ENCODE measurements around the gene GLUL. TPM values are rescaled to one million over a fixed set of nuclear protein-coding genes. Genes with fewer than 3 reads are reported as not detected.
"Not testable (repeated sequence)": the region's sequence is repeated elsewhere in the genome, so short reads cannot be mapped to it uniquely, and the experiment has no call there.

The GLUL gene
- total RNA-seq, 2 donors from 2014 or later, result 85.5 to 136 TPM

DNA sequence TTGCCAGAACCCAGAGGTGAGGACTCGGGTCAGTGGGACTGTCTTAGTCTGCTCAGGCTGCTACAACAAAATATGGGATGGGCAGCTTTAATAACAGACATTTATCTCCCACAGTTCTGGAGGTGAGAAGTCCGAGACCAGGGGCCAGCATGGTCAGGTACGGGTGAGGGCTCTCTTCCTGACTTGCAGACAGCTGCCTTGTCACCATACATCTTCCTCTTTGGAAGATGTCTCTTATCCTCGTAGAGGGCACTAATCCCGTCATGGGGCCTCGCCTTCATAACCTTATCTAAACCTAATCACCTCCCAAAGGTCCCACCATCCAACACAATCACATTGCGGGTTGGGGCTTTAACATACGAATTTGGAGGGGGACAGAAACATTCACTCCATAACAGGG lies 51.9 kb downstream of the GLUL start:
- ATAC-seq, result no peak
- Mint-ChIP-seq H3K4me1 (ENCODE audit: low read depth in 2 of 2) (no peaks in the 10 kb centered on the region), H3K27me3 (peaks cover 11 to 14% of the 10 kb centered on the region in 2 donors), H3K9me3 (no peaks in the 10 kb centered on the region), H3K36me3 (no peaks in the 10 kb centered on the region), H3K27ac (no peak overlapping the region), H3K4me3 (no peak overlapping the region)
- DNase-seq (ENCODE audit: low spot score), result no peak

DNA sequence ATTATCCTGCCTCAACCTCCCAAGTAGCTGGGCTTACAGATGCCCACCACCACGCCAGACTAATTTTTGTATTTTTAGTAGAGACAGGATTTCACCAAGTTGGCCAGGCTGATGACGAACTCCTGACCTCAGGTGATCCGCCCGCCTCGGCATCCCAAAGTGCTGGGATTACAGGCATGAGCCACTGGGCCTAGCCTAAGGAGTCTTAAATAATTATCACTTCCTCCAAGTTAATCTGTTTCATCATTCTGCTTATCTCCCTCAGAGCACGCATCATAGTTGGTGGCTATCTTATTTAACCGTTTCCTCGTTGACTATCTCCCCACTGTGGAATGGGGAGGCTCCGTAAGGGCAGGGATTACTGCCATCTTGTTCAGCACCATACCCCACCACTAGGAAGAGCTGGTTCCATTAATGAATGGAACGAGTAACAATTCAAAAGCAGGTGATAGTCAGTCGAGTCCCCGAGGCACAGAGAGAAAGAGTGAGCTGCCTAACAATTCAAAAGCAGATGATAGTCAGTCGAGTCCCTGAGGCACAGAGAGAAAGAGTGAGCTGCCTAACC lies 52.7 kb downstream of the GLUL start:
- no peak for ATAC-seq
- Mint-ChIP-seq H3K4me3 (no peak overlapping the region), H3K27me3 (peaks cover 14 to 15% of the 10 kb centered on the region in 2 donors), H3K4me1 (ENCODE audit: low read depth in 2 of 2) (no peaks in the 10 kb centered on the region), H3K36me3 (no peaks in the 10 kb centered on the region), H3K9me3 (no peaks in the 10 kb centered on the region), H3K27ac (no peak overlapping the region)
- no peak for DNase-seq (ENCODE audit: low spot score)

DNA sequence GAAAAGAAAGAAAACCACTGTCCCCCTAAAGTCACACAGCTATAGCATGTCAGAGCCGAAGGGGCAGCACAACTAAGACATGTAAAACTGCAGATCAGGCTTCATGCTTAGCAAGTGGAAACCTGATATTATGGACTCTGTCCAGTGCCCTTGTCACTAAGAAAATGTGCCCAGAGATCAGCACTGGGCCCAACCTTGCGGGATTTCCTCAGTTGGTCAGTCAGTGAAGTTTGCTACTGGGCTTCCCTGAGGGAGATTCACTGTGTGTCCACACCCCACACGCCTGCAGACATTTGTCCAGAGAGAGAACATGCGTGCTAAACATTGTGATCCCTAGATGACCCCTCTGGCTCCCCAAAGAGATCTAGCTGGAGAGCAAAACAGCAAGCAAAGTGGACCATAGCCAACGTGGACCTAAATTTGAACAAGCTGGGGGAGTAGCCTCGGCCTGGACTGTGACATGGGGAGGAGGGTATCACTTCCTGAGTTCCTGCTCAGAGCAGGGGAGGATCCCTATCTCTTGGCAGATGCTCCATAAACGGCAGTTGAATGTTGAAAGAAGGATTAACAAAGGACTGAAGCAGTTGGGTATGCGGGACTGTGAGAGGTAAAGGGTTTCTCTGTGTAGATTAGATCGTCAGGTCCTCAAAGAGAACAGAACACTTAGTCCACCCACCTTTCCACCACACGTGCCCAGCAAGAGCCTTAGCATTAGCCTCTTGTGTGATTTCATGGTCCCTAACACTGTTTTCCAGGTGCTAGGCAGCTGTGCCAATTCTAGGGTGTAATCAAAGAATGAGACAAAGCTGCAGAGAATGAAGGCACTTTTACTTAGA lies 53.6 kb downstream of the GLUL start:
- Mint-ChIP-seq H3K9me3 (no peaks in the 10 kb centered on the region), H3K27ac (no peak overlapping the region), H3K4me1 (ENCODE audit: low read depth in 2 of 2) (no peaks in the 10 kb centered on the region), H3K4me3 (no peak overlapping the region), H3K36me3 (no peaks in the 10 kb centered on the region), H3K27me3 (peaks cover 14 to 15% of the 10 kb centered on the region in 2 donors)
- ATAC-seq (no peak), DNase-seq (ENCODE audit: low spot score) (no peak)

DNA sequence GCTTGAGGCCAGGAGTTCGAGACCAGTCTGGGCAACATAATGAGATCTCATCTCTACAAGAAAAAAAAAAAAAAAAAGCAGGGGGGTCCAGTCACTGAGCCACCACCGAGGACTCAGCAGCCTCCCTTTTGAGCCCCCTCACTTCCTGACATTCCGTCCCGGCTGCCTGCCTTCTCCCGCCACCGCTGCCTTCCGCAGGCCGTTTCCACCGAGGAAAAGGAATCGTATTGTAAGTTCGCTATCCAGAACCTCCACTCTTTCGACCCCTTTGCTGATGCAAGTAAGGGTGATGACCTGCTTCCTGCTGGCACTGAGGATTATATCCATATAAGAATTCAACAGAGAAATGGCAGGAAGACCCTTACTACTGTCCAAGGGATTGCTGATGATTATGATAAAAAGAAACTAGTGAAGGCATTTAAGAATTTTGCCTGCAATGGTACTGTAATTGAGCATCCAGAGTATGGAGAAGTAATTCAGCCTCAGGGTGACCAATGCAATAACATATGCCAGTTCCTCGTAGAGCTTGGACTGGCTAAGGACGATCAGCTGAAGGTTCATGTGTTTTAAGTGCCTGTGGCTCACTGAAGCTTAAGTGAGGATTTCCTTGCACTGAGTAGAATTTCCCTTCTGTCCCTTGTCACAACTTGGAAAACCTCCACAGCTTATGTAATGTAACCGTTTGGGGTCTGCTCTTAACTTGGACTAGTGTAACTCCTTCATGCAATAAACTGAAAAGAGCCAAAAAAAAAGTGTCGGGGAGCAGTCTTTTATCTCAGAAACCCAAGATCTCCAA lies 55.6 kb downstream of the GLUL start:
- H3K27ac Mint-ChIP-seq, result no peak overlapping the region
- DNase-seq (ENCODE audit: low spot score) (no peak), ATAC-seq (no peak)
- peaks cover 14 to 15% of the 10 kb centered on the region in 2 donors for H3K27me3 Mint-ChIP-seq
- no peak overlapping the region for H3K4me3 Mint-ChIP-seq
- H3K4me1 Mint-ChIP-seq (ENCODE audit: low read depth in 2 of 2), result no peaks in the 10 kb centered on the region
- H3K9me3 Mint-ChIP-seq, result no peaks in the 10 kb centered on the region
- H3K36me3 Mint-ChIP-seq, result no peaks in the 10 kb centered on the region

DNA sequence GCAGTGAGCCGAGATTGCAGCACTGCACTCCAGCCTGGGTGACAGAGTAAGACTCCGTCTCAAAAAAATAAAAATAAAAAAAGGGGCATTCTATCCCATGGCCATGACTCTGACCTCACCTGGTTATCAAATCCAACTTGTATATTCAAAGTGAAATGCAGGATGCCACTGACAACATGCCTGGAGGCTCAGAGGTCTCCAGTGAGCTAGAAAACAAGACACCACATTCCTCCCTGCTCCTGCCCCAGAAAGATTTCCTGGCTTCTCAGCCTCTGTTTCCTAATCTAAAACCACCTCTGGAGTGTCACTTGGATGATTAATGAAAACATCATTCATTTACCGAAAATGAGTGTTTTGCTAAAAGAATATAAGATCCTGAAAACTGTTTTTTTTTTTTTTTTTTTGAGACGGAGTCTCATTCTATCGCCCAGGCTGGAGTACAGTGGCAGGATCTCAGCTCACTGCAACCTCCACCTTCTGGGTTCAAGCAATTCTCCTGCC lies 58.5 kb downstream of the GLUL start:
- ATAC-seq; DNase-seq (ENCODE audit: low spot score); H3K9me3 Mint-ChIP-seq; H3K4me1 Mint-ChIP-seq (ENCODE audit: low read depth in 2 of 2); H3K36me3 Mint-ChIP-seq; H3K27ac Mint-ChIP-seq; H3K4me3 Mint-ChIP-seq: not testable (repeated sequence)
- peaks cover 14 to 15% of the 10 kb centered on the region in 2 donors for H3K27me3 Mint-ChIP-seq

DNA sequence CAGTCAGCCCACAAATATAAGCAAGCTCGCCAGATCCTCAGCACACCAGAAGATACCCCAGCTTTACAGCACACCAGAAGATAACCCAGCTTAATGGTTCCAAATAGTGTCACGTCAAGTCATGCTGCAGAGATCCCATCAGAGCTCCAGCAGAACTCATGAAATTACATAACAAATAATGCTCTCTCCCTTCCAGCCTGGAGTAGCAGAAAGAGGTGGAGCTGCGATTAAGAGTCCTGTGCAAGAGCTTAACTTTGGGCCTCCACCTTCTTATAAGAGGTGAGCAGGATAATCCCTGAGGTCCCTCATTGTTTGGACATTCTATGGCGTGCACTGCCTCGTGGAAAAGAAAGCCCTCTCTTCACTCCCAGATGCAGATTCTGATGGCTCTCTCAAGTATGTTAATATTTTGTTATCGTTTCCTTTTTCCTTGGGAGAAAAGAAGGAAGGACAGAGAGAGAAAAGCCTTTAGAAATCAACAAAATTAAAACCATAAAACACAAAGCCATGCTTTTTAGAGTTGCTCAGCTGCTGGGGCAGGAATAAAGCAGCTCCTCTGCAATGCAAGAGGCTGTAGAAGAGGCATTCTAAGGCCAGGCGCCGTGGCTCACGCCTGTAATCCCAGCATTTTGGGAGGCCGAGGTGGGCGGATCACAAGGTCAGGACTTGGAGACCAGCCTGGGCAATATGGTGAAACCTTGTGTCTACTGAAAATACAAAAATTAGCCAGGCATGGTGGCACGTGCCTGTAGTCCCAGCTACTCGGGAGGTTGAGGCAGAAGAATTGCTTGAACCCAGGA lies 59.1 kb downstream of the GLUL start:
- Mint-ChIP-seq H3K27me3 (peaks cover 14 to 15% of the 10 kb centered on the region in 2 donors), H3K27ac (no peak overlapping the region)
- ATAC-seq, result no peak

More for the DNA sequence above, 59.1 kb downstream of the GLUL start:
- H3K4me1 Mint-ChIP-seq (ENCODE audit: low read depth in 2 of 2), result no peaks in the 10 kb centered on the region
- no peak overlapping the region for H3K4me3 Mint-ChIP-seq
- DNase-seq (ENCODE audit: low spot score), result no peak
- no peaks in the 10 kb centered on the region for H3K36me3 Mint-ChIP-seq
- H3K9me3 Mint-ChIP-seq, result no peaks in the 10 kb centered on the region

Other genes starting within 250 kb of the GLUL start
- not detected for gene TEDDM1, start 8.9 kb upstream of the GLUL start, total RNA-seq
- not detected for gene RGSL1, start 58.4 kb upstream of the GLUL start, total RNA-seq
- gene RNASEL, start 197.5 kb upstream of the GLUL start, total RNA-seq, result 1 to 10 TPM; 3.0 to 5.1 TPM
- gene RGS16, start 212.6 kb upstream of the GLUL start, total RNA-seq, result 100 to 1,000 TPM in 1 of 2 donors, 10 to 100 TPM in 1; 33.0 to 102 TPM

All from natural killer cell treated with Interleukin-12 subunit alpha and Interleukin-12 subunit beta and Interleukin-15 and Interleukin-18, amount 100 ng/mL, for 72 hours (primary cell).